PC-3 (cell line): ENCODE data around the gene KIF1C. TPM values are rescaled to one million over a fixed set of nuclear protein-coding genes. Genes with fewer than 3 reads are reported as not detected.

Source experiments
- ATAC-seq: fragments of 200-7000 bp; cut with Tn5 transposase; 2 replicates; pipeline ENCODE4 v1.9.1; 2020; ENCODE audit warnings: mild to moderate bottlenecking, moderate library complexity
- BruUV-seq: library from RNA; stranded (reverse); fragments of 400-500 nt; replicated peaks from 2 replicates; lab custom pipeline; 2021; lab: Mats Ljungman, UMichigan
- CTCF ChIA-PET: fragments of 300-600 bp; sonication (Branson Sonifier 250); formaldehyde crosslinking; loops from one replicate; lab custom pipeline; 2022; ENCODE audit warnings: antibody characterized with exemption; lab: Charles Lee
- POLR2A ChIA-PET: fragments of 300-600 bp; sonication (Branson Sonifier 250); formaldehyde crosslinking; loops from one replicate; lab custom pipeline; 2022; ENCODE audit warnings: antibody characterized with exemption; ENCODE audit not compliant: unreplicated experiment; lab: Charles Lee
- DNase-seq: peaks from one replicate; pipeline ENCODE4 v3.0.0-alpha.2; 2015
- H2AFZ ChIP-seq: fragments of 300-600 bp; sonication (generic); 2 replicates; pipeline ENCODE4 v1.6.0; 2016; ENCODE audit warnings: antibody characterized with exemption, low read length
- H3F3A ChIP-seq: fragments of 300-600 bp; sonication (generic); one replicate; pipeline ENCODE4 v1.6.0; 2017; ENCODE audit warnings: antibody characterized with exemption, low read length, control low read depth, mild to moderate bottlenecking; ENCODE audit not compliant: unreplicated experiment
- H3K27ac ChIP-seq: fragments of 300-600 bp; sonication (generic); 2 replicates; pipeline ENCODE4 v1.5.1; 2016; ENCODE audit warnings: mild to moderate bottlenecking, low read length
- H3K27me3 ChIP-seq: fragments of 300-600 bp; sonication (generic); 2 replicates; pipeline ENCODE4 v1.6.1; 2016; ENCODE audit warnings: low read length, mixed read lengths
- H3K36me3 ChIP-seq: fragments of 300-600 bp; sonication (generic); 2 replicates; pipeline ENCODE4 v1.6.1; 2016; ENCODE audit warnings: low read depth, mixed run types, low read length, mixed read lengths
- H3K4me1 ChIP-seq: fragments of 300-600 bp; sonication (generic); 2 replicates; pipeline ENCODE4 v1.5.1; 2016; ENCODE audit warnings: low read length; ENCODE audit not compliant: insufficient read depth
- H3K4me2 ChIP-seq: fragments of 300-600 bp; sonication (generic); 2 replicates; pipeline ENCODE4 v1.6.0; 2016; ENCODE audit warnings: low read length
- H3K4me3 ChIP-seq: fragments of 300-600 bp; sonication (generic); 2 replicates; pipeline ENCODE4 v1.5.1; 2016; ENCODE audit warnings: mild to moderate bottlenecking, low read length, mixed read lengths
- H3K79me2 ChIP-seq: fragments of 300-600 bp; sonication (generic); 2 replicates; pipeline ENCODE4 v1.6.1; 2017; ENCODE audit warnings: low read length, mixed read lengths
- H3K9ac ChIP-seq: fragments of 300-600 bp; sonication (generic); 2 replicates; pipeline ENCODE4 v1.6.0; 2016; ENCODE audit warnings: mild to moderate bottlenecking, low read length
- H3K9me2 ChIP-seq: fragments of 300-600 bp; sonication (generic); replicated peaks from 2 replicates; pipeline ENCODE4 v1.6.1; 2016; ENCODE audit warnings: mixed run types, low read length, mixed read lengths
- H3K9me3 ChIP-seq: fragments of 300-600 bp; sonication (generic); 2 replicates; pipeline ENCODE4 v1.6.1; 2016; ENCODE audit warnings: low read length, mixed read lengths
- H4K20me1 ChIP-seq: fragments of 300-600 bp; sonication (generic); 2 replicates; pipeline ENCODE4 v1.6.1; 2016; ENCODE audit warnings: low read length, mixed read lengths
- CTCF ChIP-seq: fragments of 300-600 bp; sonication (generic); conservative IDR thresholded peaks from 2 replicates; pipeline ENCODE4 v1.5.1; 2017; ENCODE audit warnings: antibody characterized with exemption, low read depth, mild to moderate bottlenecking, low read length
- EZH2 ChIP-seq: fragments of 300-600 bp; sonication (generic); IDR thresholded peaks from one replicate; pipeline ENCODE4 v1.6.1; 2017; ENCODE audit warnings: antibody characterized with exemption, mild to moderate bottlenecking, low read length; ENCODE audit not compliant: unreplicated experiment
- EZH2phosphoT487 ChIP-seq: fragments of 300-600 bp; sonication (generic); IDR thresholded peaks from 2 replicates; pipeline ENCODE4 v1.6.1; 2018; ENCODE audit warnings: mild to moderate bottlenecking, antibody characterized with exemption, low read length, borderline replicate concordance
- intact Hi-C: fragments of 100-400 bp; cut with micrococcal nuclease; formaldehyde crosslinking; loops from 2 replicates; pipeline ENCODE4 v1.9.0; 2023
- total RNA-seq: library from RNA; depleted of rRNA; stranded (reverse); fragments of >200 nt; gene quantifications from 2 replicates; pipeline ENCODE4 v1.2.3, GENCODE V29; 2014

The KIF1C gene
- total RNA-seq, 1 experiment from 2014 or later, result 60.9 TPM

GRCh38 chr17:4980644-4981216 lies 17.0 kb upstream of the KIF1C start:
- no peak for TF ChIP-seq EZH2phosphoT487
- no peak for TF ChIP-seq EZH2
- TF ChIP-seq CTCF, result peak; percentile 71
- POLR2A ChIA-PET, result no interaction called here
- Histone ChIP-seq H3F3A (no peaks in the 10 kb centered on the region), H3K4me2 (no peak overlapping the region), H3K9me2 (no peaks in the 10 kb centered on the region), H3K79me2 (peaks cover under 1% of the 10 kb centered on the region; the same call in 1 of the 2 replicates), H3K4me1 (no peaks in the 10 kb centered on the region), H4K20me1 (no peaks in the 10 kb centered on the region), H3K27me3 (no peaks in the 10 kb centered on the region), H3K9me3 (no peaks in the 10 kb centered on the region), H3K27ac (no peak overlapping the region), H3K9ac (no peak overlapping the region), H3K4me3 (no peak overlapping the region), H3K36me3 (peaks cover 3% of the 10 kb centered on the region), H2AFZ (no peak overlapping the region)
- CTCF ChIA-PET, result interaction anchor here (0.6 kb wide), 1 partner anchor 83 kb away, joined by 4 read pairs; no protein-coding TSS in a partner anchor
- intact Hi-C loops, result loop anchor here (1.0 kb wide), 1 partner anchor 82 kb away; no protein-coding TSS in a partner anchor
- ATAC-seq (peak; percentile 37; the same call in 1 of the 2 replicates), DNase-seq (peak; percentile 65)
- no TSS peak for BruUV-seq

- Histone ChIP-seq H3K36me3 (peaks cover 3% of the 10 kb centered on the region), H3K9me2 (no peaks in the 10 kb centered on the region), H3K9ac (no peak overlapping the region), H3K27ac (no peak overlapping the region), H3K4me1 (peaks cover 9% of the 10 kb centered on the region; the same call in 1 of the 2 replicates), H3K27me3 (no peaks in the 10 kb centered on the region), H3K9me3 (no peaks in the 10 kb centered on the region), H4K20me1 (no peaks in the 10 kb centered on the region), H3F3A (no peaks in the 10 kb centered on the region), H3K4me2 (no peak overlapping the region), H2AFZ (no peak overlapping the region), H3K79me2 (peaks cover 7% of the 10 kb centered on the region; the same call in 1 of the 2 replicates), H3K4me3 (no peak overlapping the region)
- TF ChIP-seq CTCF, result no peak
- no peak for TF ChIP-seq EZH2
- no peak for TF ChIP-seq EZH2phosphoT487
- BruUV-seq, result no TSS peak
- ATAC-seq, result no peak
- no peak for DNase-seq
- CTCF ChIA-PET, result no interaction called here
- intact Hi-C loops, result no loop called here
- POLR2A ChIA-PET, result no interaction called here
Measured at GRCh38 chr17:4982305-4982704, 15.4 kb upstream of the KIF1C start.

- no peaks in the 10 kb centered on the region for H4K20me1 ChIP-seq
- TF ChIP-seq CTCF (no peak), EZH2 (no peak), EZH2phosphoT487 (no peak)
- peaks cover 15% of the 10 kb centered on the region; the same call in 1 of the 2 replicates for H3K4me1 ChIP-seq
- no peaks in the 10 kb centered on the region for H3K9me2 ChIP-seq
- peaks cover 7% of the 10 kb centered on the region; the same call in 1 of the 2 replicates for H3K79me2 ChIP-seq
- H3K4me2 ChIP-seq, result peak overlapping the region; percentile 88
- POLR2A ChIA-PET, result no interaction called here
- CTCF ChIA-PET, result no interaction called here
- no peaks in the 10 kb centered on the region for H3K9me3 ChIP-seq
- BruUV-seq, result TSS peak; percentile 28
- no peaks in the 10 kb centered on the region for H3F3A ChIP-seq
- DNase-seq, result no peak
- H3K27me3 ChIP-seq, result no peaks in the 10 kb centered on the region
- H3K9ac ChIP-seq, result peak overlapping the region; percentile 82
- H3K4me3 ChIP-seq, result peak overlapping the region; percentile 88
- H3K36me3 ChIP-seq, result no peaks in the 10 kb centered on the region; the same call in 1 of the 2 replicates
- intact Hi-C loops, result no loop called here
- 0 out of 2 replicates have a peak overlapping the region, but pooled peaks have one; percentile 14 for H3K27ac ChIP-seq
- peak; percentile 25 for ATAC-seq
- peak overlapping the region; percentile 94 for H2AFZ ChIP-seq
Measured at GRCh38 chr17:4986403-4986802, 11.3 kb upstream of the KIF1C start.
